BJ (cell line): Measurements from ENCODE around the gene GFAP. TPM values are rescaled to one million over a fixed set of nuclear protein-coding genes. Genes with fewer than 3 reads are reported as not detected.

Experiments
- CTCF ChIA-PET: fragments of 350-600 bp; formaldehyde crosslinking; extraction: SDS; loops from one replicate; lab custom pipeline; 2021; ENCODE audit warnings: antibody characterized with exemption, inconsistent platforms; lab: Yijun Ruan, JAX
- POLR2A ChIA-PET: fragments of 300-600 bp; sonication (Branson Sonifier 250); formaldehyde crosslinking; extraction: SDS; loops from one replicate; lab custom pipeline; 2021; ENCODE audit warnings: antibody characterized with exemption; lab: Charles Lee
- DNase-seq: peaks from one replicate; pipeline ENCODE4 v3.0.0-alpha.2; 2011; ENCODE audit warnings: low read depth
- H3K27me3 ChIP-seq: 2 replicates; pipeline ENCODE4 v1.6.0; 2011; ENCODE audit warnings: low read length; ENCODE audit not compliant: control insufficient read depth, insufficient read depth
- H3K36me3 ChIP-seq: 2 replicates; pipeline ENCODE4 v1.5.1; 2011; ENCODE audit warnings: low read length; ENCODE audit not compliant: control insufficient read depth, insufficient read depth
- H3K4me3 ChIP-seq: 2 replicates; pipeline ENCODE4 v1.5.1; 2011; ENCODE audit warnings: low read depth, mild to moderate bottlenecking, control low read depth, low read length
- CTCF ChIP-seq: IDR thresholded peaks from 2 replicates; pipeline ENCODE4 v1.5.1; 2011; ENCODE audit warnings: low read depth, mild to moderate bottlenecking, control low read depth, inconsistent platforms, low read length, moderate library complexity; ENCODE audit not compliant: insufficient read depth
- polyA minus RNA-seq: library from RNA; depleted of rRNA, polyadenylated mRNA; stranded (reverse); fragments of >200 nt; gene quantifications from 2 replicates; pipeline ENCODE4 v1.2.3, GENCODE V29; 2011; rRNA and poly(A)+ RNA removed
- polyA plus RNA-seq: library from polyadenylated mRNA; depleted of rRNA; stranded (reverse); fragments of >200 nt; gene quantifications from 2 replicates; pipeline ENCODE4 v1.2.3, GENCODE V29; 2011; rRNA removed

GFAP gene
- polyA plus RNA-seq (0.13 and 0.23 TPM in 2 replicates), polyA minus RNA-seq (0.09 and 0.10 TPM in 2 replicates)

DNA sequence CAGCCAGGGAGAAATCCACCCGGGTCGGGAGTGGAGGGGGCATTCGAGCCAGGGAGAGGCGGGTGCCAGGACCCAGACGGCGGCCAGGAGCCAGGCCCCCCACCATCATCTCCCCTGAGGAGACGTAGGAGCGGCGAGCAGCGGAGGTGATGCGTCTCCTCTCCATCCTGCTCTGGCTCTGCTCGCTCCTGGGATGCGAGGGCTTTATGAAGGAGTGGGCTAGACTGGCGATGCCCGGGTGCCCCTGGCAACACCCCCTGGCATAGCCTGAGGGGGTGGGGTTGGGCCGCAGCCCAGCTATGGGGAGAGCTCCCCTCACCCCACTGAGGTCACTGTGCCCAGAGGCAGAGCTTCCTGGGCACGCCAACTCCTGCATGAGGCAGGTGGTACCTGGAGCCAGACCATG is at the start of gene GFAP:
GFAP (minus strand) TSS at position 180 of the 406 bp plus-strand sequence; CDS start at position 166, 14 bp downstream.
- no peak for DNase-seq
- H3K4me3 ChIP-seq, result no peak within 1 kb of the TSS
- ChIA-PET POLR2A (no interaction called here), CTCF (interaction anchor here (16.0 kb wide), 1 partner anchor 104 kb away, joined by 259 read pairs; no protein-coding TSS in a partner anchor)
- no peak for TF ChIP-seq CTCF
- no peaks in the 10 kb centered on the region for H3K36me3 ChIP-seq
- 0 out of 2 replicates have a peak, but pooled peaks cover 1% of the 10 kb centered on the region for H3K27me3 ChIP-seq

- no peak for TF ChIP-seq CTCF
- POLR2A ChIA-PET, result no interaction called here
- Histone ChIP-seq H3K4me3 (no peak overlapping the region), H3K27me3 (peaks cover 24% of the 10 kb centered on the region), H3K36me3 (no peaks in the 10 kb centered on the region)
- no peak for DNase-seq
- CTCF ChIA-PET, result interaction anchor here (0.9 to 1.1 kb wide), 3 partner anchors 11 to 59 kb away, joined by 3 to 6 read pairs (median 4); no protein-coding TSS in a partner anchor
These were observed 46.6 kb upstream of the GFAP start for GRCh38 chr17:44961921-44962350.

DNA sequence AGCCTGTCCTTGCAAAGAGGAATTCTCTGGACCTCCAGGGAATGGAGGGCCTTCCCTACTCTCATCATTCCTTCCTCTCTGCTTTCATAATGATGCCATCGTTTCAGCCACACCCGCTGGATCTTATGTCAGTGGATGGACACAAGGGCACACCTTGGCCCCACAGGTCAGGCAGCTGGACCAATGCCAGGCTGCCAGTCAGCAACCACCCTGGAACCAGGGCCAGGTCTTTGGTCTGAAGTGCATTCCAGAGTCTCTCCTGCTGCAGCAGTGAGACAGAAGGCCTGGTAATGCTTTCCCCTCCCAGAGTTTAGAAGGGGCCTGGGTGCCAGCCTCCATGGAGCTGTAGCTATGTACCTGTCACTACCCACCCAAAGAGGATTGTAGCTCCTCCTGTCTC is 45.4 kb upstream of the GFAP start:
- POLR2A ChIA-PET, result no interaction called here
- Histone ChIP-seq H3K36me3 (no peaks in the 10 kb centered on the region), H3K27me3 (peaks cover 12% of the 10 kb centered on the region), H3K4me3 (no peak overlapping the region)
- no peak for TF ChIP-seq CTCF
- CTCF ChIA-PET, result interaction anchor here (0.7 to 0.9 kb wide), 2 partner anchors 9 to 40 kb away, joined by 4 read pairs; no protein-coding TSS in a partner anchor
- no peak for DNase-seq

DNA sequence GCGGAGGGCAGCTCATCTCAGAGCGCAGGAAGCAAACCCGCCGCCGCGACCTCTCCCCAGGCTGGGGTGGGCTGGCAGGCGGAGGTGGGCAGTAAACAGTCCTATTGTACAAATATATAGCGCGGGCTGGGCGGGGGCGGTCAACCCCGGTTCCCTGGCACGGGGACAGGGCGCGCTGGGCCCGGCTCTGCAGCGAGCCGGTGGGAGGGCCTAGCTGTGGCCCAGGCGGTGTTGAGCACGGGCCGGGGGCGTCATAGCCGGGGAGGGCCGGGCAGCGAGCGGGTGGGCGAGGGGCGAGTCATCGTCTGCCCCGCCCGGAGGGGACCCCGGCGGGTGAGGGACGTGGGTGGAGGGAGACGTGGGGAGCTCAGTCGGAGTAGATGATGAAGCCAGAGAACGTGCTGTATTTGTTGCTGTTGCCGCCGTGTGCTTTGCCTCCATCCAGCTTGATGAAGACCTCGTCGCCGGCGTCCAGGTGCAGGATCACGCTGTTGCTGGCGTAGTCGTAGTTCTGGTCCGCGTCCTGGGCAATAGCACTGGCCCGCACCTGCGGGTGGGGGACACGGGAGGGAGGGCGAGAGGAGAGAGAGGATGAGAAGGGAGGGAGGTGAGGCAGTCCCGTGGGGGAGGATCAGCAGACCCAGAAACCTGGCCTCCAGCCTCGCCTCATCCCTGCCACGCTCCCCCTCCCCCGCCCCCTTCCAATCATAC is 44.7 kb upstream of the GFAP start:
- POLR2A ChIA-PET, result no interaction called here

More for the DNA sequence above, 44.7 kb upstream of the GFAP start:
- no peak for DNase-seq
- no peak overlapping the region for H3K4me3 ChIP-seq
- H3K36me3 ChIP-seq, result no peaks in the 10 kb centered on the region
- CTCF ChIA-PET, result no interaction called here
- peaks cover 13% of the 10 kb centered on the region for H3K27me3 ChIP-seq
- TF ChIP-seq CTCF, result no peak
